GM11168 (cell line): ENCODE data around the gene DTX3.
"Not testable (repeated sequence)": the region's sequence is repeated elsewhere in the genome, so short reads cannot be mapped to it uniquely, and the experiment has no call there.

Source experiments
- in situ Hi-C: fragments of 300-500 bp; cut with MboI; formaldehyde crosslinking; loops from one replicate; pipeline ENCODE4 v1.12.0; 2022; ENCODE audit warnings: low sequenced_read_pairs; ENCODE audit not compliant: unreplicated experiment

The DTX3 gene

DNA sequence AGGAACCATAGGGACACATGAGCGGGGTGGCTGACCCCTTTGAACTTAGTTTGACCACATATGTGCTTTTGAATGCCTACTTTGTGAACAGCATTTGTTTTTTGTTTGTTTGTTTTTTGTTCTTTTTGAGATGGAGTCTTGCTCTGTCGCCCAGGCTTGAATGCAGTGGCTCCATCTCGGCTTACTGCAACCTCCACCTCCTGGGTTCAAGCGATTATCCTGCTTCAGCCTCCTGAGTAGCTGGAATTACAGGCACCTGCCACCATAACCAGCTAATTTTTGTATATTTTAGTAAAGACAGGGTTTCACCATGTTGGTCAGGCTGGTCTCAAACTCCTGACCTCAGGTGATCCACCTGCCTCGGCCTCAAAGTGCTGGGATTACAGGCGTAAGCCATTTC, 13.8 kb downstream of the DTX3 start:
- in situ Hi-C loops = not testable (repeated sequence)

GRCh38 chr12:57618966-57619433, 14.4 kb downstream of the DTX3 start:
- in situ Hi-C loops = no loop called here

DNA sequence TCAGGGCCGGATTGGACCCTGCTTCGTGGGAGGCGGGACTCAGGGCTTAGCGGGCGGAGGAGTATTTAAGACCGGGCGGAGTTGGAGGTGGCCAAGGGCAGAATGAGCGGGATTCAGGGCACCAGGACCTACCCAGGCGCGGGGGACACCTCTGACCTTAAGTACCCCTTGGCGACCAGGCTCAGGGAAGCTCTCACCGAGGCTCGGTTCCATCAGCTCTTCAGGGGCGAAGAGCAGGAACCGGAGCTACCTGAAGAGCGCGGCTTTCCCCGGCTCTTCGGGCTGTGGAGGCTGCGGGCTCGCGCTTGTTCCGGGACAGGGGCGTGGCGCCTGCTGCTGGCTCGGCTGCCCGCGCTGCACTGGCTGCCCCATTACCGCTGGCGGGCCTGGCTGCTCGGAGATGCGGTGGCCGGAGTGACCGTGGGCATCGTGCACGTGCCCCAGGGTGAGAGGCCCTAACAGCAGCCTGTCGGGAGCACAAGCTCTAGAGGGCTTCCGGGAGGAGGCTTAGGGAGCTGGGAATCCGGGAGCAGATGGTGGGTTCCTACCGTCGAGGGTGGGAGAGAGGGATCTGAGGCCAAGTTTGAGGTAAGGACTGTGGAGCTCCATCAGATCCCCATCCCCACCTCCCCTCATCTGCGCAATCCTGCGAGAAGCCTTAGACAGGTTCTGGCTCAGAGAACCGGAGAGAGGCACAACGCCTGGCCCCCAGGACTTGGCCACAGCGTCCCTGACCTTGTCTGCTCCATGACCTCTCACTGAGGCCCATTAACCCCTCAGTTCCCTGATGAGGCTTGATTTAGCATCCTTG, 15.0 kb downstream of the DTX3 start:
- in situ Hi-C loops = loop anchor here (5.0 kb wide), 1 partner anchor 32 kb away; no protein-coding TSS in a partner anchor

GRCh38 chr12:57620245-57620935, 15.8 kb downstream of the DTX3 start:
- in situ Hi-C loops = loop anchor here (5.0 kb wide), 1 partner anchor 33 kb away; no protein-coding TSS in a partner anchor

- in situ Hi-C loops = loop anchor here (5.0 kb wide), 1 partner anchor 34 kb away; no protein-coding TSS in a partner anchor
These were observed 16.4 kb downstream of the DTX3 start for GRCh38 chr12:57620936-57621496.

DNA sequence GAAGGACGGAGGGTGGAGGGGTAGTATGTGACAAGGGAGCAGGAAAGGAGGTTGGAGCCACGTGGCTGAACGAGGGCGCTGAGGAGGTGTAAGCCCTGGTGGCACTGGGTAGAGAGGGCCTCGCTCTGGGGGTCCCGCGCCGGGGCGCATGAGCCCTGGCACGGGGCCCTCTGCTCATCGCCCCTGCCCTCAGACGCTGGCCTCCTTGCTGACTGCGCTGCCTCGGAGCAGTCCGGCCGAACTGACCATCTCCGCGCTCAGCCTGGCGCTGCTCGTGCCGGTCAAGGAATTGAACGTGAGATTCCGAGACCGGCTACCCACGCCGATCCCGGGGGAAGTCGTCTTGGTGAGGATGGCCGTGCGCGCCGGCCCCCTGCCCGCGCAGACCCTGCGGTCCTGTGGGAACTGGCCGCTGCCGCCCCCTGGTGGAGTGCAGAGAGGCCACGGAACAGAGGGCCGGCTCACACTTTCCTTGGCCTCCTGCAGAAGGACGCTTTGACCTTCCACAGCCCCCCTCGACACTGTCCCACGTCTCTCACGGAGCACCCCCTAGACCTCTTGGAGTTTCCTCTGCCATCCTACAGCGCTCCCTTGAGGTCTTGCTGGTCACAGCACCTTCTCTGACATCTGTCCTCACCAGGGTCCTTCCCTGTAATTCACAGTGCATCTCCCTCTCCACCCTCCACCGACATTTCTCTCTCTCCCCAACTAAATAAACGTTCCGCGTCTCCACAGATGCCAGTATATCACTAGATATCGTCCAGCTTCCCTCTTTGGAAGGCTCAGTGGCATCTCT, 17.1 kb downstream of the DTX3 start:
- in situ Hi-C loops = loop anchor here (5.0 kb wide), 1 partner anchor 34 kb away; no protein-coding TSS in a partner anchor

- in situ Hi-C loops = loop anchor here (5.0 kb wide), 1 partner anchor 35 kb away; no protein-coding TSS in a partner anchor
These were observed 17.9 kb downstream of the DTX3 start for GRCh38 chr12:57622293-57623245.

DNA sequence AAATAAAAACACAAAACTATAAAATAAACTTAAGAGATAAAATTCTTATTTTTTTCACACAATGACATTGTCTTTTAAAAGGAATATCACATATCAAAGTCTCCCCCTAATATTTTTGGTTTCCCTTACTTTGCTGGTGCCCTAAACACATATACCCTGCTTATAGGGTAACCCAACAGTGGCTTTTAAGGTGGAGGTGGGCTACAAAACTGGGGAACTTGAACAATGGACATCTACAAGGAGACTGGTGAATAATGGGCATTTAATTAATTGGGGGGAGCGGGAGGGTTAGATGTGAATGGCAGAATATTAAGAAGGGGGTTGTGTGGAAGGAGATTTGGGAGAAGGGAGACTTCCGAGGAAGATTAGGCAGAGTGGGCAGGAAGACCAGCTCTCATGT, 18.8 kb downstream of the DTX3 start:
- in situ Hi-C loops = loop anchor here (5.0 kb wide), 1 partner anchor 36 kb away; no protein-coding TSS in a partner anchor

GRCh38 chr12:57623811-57624390, 19.3 kb downstream of the DTX3 start:
- in situ Hi-C loops = loop anchor here (5.0 kb wide), 1 partner anchor 37 kb away; no protein-coding TSS in a partner anchor

DNA sequence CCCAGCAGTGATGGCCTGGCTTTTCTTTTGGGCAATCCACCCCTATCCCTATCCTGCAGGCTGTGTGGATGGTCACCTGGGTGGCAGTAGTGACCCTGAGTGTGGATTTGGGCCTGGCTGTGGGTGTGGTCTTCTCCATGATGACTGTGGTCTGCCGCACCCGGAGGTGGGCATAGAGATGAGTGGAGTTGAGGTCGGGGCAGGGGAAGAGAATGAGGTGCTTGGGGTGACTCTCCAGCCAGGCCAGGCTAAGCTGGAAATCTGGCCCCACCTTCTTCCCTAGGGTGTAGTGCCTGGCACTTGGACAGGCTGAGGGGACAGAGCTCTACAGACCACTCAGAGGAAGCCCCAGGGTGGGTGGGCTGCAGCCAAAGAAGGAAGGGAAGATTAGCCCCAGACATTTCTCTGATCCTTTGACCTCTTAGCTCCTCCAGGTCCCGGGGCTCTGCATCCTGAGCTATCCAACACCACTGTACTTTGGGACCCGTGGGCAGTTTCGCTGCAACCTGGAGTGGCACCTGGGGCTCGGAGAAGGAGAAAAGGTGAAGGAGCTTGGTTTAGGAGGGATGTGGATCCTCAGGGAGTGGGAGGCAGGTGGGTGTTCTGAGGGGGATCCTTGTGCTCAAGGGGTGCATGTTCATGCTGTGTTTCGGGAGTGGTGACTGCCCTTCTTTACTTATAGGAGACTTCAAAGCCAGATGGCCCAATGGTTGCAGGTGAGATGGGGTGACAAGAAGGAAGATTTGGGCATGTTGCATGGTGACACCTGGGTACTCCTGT, 20.0 kb downstream of the DTX3 start:
- in situ Hi-C loops = loop anchor here (5.0 kb wide), 1 partner anchor 37 kb away; no protein-coding TSS in a partner anchor

GRCh38 chr12:57625261-57626032, 20.8 kb downstream of the DTX3 start:
- in situ Hi-C loops = no loop called here

DNA sequence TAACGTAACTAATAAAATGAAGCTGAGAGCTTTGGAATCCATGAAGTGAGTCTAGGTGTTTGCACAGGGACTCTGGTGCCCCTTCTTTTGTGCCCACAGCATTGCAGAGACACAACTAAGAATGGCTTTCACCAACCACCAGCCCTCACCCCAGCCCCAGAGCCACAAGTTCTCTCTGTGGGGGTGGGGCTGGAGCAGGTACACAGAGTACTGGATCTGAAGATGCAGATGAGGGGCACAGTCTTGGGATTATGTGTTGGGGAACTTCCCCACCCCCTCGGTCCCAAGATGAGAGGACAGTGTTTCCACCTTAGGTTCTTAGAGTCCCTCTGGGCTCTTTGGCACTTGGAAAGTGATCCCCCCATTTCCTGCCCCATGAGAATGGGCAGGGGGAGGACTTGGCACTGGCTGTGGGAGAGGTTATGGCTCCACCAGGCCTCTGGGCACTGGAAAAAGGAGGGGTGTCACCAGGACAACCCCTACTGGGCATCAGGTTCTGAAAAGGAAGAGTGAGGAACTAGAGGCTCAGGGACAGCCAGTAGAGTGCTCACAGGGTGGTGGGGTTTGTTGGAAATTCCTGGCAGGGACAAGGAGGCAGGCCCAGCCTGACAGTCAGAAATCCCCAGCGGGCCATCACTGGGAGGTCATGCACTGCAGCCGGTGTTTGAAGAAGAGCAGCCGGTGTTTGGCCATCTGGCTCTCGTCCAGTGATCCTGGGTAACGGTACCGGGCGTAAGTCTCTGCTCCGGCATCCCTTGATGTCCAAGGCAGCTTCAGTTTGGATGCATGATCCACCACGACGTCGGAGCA, 21.7 kb downstream of the DTX3 start:
- in situ Hi-C loops = no loop called here

DNA sequence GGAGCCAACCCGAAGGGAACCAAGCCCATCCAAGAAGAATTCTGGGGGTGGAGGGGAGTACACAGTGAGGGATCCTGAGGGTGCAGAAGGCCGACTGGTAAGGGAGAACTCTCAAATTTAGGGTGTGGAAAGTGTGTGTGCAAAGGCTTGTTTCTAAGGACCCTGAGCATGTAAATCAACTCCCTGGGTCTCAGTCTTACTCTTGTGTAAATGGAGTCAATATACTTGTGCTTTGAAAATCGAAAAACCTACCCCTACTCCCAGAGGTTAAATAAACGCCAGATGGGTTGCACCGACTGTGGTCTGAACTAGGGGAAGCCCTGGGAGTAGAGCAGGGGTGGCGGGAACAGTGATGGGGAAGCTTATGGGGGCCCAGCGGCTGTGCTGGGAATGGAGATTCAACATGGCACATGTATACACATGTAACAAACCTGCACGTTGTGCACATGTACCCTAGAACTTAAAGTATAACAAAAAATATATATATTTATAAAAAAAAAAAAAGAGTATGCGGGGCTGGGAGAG, 22.4 kb downstream of the DTX3 start:
- in situ Hi-C loops = no loop called here

GRCh38 chr12:57627501-57628279, 23.1 kb downstream of the DTX3 start:
- in situ Hi-C loops = no loop called here
